PC-9 (cell line): ENCODE measurements around the gene SLIT1. TPM values are rescaled to one million over a fixed set of nuclear protein-coding genes. Genes with fewer than 3 reads are reported as not detected.

Experiments
- BruUV-seq: library from RNA; stranded (reverse); fragments of 400-500 nt; replicated peaks from 2 replicates; lab custom pipeline; 2021; lab: Mats Ljungman, UMichigan
- CTCF ChIA-PET: fragments of 300-600 bp; sonication (Branson Sonifier 250); formaldehyde crosslinking; loops from one replicate; lab custom pipeline; 2022; ENCODE audit warnings: antibody characterized with exemption; lab: Charles Lee
- POLR2A ChIA-PET: fragments of 300-600 bp; sonication (Branson Sonifier 250); formaldehyde crosslinking; loops from one replicate; lab custom pipeline; 2022; ENCODE audit warnings: antibody characterized with exemption; ENCODE audit not compliant: unreplicated experiment; lab: Charles Lee
- DNase-seq, 2 experiments: peaks; one replicate each; pipeline versions ENCODE4 v3.0.0 to v3.0.0-alpha.2; 2015 to 2022; ENCODE audit warnings: mixed read lengths in 1 of 2
- H2AFZ ChIP-seq: fragments of 200-600 bp; sonication (generic); 2 replicates; pipeline ENCODE4 v1.8.1; 2017; ENCODE audit warnings: antibody characterized with exemption
- H3F3A ChIP-seq: fragments of 200-600 bp; sonication (generic); 2 replicates; pipeline ENCODE4 v1.8.1; 2017; ENCODE audit warnings: antibody characterized with exemption, mild to moderate bottlenecking, low read depth; ENCODE audit not compliant: insufficient read depth
- H3K27ac ChIP-seq: fragments of 200-600 bp; sonication (generic); 2 replicates; pipeline ENCODE4 v1.6.1; 2016; ENCODE audit warnings: mixed run types
- H3K27me3 ChIP-seq: fragments of 200-600 bp; sonication (generic); 2 replicates; pipeline ENCODE4 v1.6.1; 2016; ENCODE audit warnings: low read depth, mixed run types; ENCODE audit not compliant: insufficient read depth
- H3K36me3 ChIP-seq: fragments of 200-600 bp; sonication (generic); 2 replicates; pipeline ENCODE4 v1.6.1; 2016; ENCODE audit warnings: low read depth, mixed run types
- H3K4me1 ChIP-seq: fragments of 200-600 bp; sonication (generic); replicated peaks from 2 replicates; pipeline ENCODE4 v1.6.1; 2016; ENCODE audit warnings: mixed run types; ENCODE audit not compliant: insufficient read depth
- H3K4me2 ChIP-seq: fragments of 200-600 bp; sonication (generic); 2 replicates; pipeline ENCODE4 v1.6.1; 2017; ENCODE audit warnings: mixed run types
- H3K4me3 ChIP-seq: fragments of 200-600 bp; sonication (generic); 2 replicates; pipeline ENCODE4 v1.6.1; 2016; ENCODE audit warnings: mixed run types
- H3K79me2 ChIP-seq: fragments of 200-600 bp; sonication (generic); 2 replicates; pipeline ENCODE4 v1.6.1; 2017; ENCODE audit warnings: low read depth, mixed run types
- H3K9me2 ChIP-seq: fragments of 200-600 bp; sonication (generic); 2 replicates; pipeline ENCODE4 v1.8.1; 2017; ENCODE audit warnings: mild to moderate bottlenecking; ENCODE audit not compliant: insufficient read depth
- H3K9me3 ChIP-seq: fragments of 200-600 bp; sonication (generic); 2 replicates; pipeline ENCODE4 v1.8.1; 2016; ENCODE audit warnings: low read depth; ENCODE audit not compliant: insufficient read depth
- H4K20me1 ChIP-seq: fragments of 200-600 bp; sonication (generic); 2 replicates; pipeline ENCODE4 v1.8.1; 2017; ENCODE audit not compliant: insufficient read depth
- EZH2 ChIP-seq: fragments of 200-600 bp; sonication (generic); IDR thresholded peaks from 2 replicates; pipeline ENCODE4 v1.8.0; 2017; ENCODE audit warnings: antibody characterized with exemption, low read depth
- intact Hi-C: fragments of 100-400 bp; cut with micrococcal nuclease; formaldehyde crosslinking; loops from one replicate; pipeline ENCODE4 v1.10.0; 2022; ENCODE audit not compliant: unreplicated experiment
- total RNA-seq: library from RNA; stranded (reverse); gene quantifications from 2 replicates; pipeline ENCODE4 v1.2.3, GENCODE V29; 2021
- TF ChIP-seq, protein P1 (sequence below): fragments of 200-600 bp; sonication (generic); conservative IDR thresholded peaks from 2 replicates; pipeline ENCODE4 v1.6.1; 2017; ENCODE audit warnings: mixed run types, antibody characterized with exemption, mild to moderate bottlenecking, moderate library complexity

SLIT1 gene
- total RNA-seq, 1 experiment from 2014 or later, result not detected

DNA sequence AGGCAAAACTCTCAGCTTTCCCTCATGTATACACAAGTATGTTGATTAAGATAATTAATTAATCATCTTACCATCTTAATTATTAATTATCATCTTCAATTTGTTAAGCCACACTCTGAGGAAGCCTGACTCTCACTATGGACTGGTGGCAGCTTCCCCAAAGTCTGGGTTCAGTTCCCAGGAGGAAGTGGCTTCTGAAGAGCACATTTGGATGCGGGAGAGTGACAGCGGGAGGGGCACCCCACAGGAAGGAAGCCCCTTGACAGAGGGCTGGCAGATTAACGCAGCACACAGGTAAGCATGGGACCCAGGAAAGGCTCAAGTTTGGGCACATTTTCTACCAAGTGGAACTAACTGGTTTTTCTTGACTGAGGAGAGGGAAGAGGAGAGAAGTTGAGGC lies 13.4 kb upstream of the SLIT1 start:
- no peak for TF ChIP-seq EZH2
- TF ChIP-seq, protein P1, sequence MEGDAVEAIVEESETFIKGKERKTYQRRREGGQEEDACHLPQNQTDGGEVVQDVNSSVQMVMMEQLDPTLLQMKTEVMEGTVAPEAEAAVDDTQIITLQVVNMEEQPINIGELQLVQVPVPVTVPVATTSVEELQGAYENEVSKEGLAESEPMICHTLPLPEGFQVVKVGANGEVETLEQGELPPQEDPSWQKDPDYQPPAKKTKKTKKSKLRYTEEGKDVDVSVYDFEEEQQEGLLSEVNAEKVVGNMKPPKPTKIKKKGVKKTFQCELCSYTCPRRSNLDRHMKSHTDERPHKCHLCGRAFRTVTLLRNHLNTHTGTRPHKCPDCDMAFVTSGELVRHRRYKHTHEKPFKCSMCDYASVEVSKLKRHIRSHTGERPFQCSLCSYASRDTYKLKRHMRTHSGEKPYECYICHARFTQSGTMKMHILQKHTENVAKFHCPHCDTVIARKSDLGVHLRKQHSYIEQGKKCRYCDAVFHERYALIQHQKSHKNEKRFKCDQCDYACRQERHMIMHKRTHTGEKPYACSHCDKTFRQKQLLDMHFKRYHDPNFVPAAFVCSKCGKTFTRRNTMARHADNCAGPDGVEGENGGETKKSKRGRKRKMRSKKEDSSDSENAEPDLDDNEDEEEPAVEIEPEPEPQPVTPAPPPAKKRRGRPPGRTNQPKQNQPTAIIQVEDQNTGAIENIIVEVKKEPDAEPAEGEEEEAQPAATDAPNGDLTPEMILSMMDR, result no peak
- H3K79me2 ChIP-seq, result no peaks in the 10 kb centered on the region
- no peaks in the 10 kb centered on the region for H3K9me2 ChIP-seq
- no peaks in the 10 kb centered on the region for H3K4me1 ChIP-seq
- ChIA-PET POLR2A (no interaction called here), CTCF (no interaction called here)
- no peak overlapping the region for H3K4me2 ChIP-seq
- H3K9me3 ChIP-seq, result no peaks in the 10 kb centered on the region; the same call in 1 of the 2 replicates
- intact Hi-C loops, result no loop called here
- no peaks in the 10 kb centered on the region for H3K36me3 ChIP-seq
- no peak for DNase-seq
- H3K4me3 ChIP-seq, result no peak overlapping the region
- H2AFZ ChIP-seq, result no peak overlapping the region
- no peaks in the 10 kb centered on the region for H4K20me1 ChIP-seq
- BruUV-seq, result no TSS peak
- no peaks in the 10 kb centered on the region for H3F3A ChIP-seq
- H3K27me3 ChIP-seq, result peaks cover 19% of the 10 kb centered on the region; the same call in 1 of the 2 replicates
- no peak overlapping the region for H3K27ac ChIP-seq

- ChIA-PET POLR2A (no interaction called here), CTCF (no interaction called here)
- Histone ChIP-seq H3K27ac (no peak overlapping the region), H3K79me2 (no peaks in the 10 kb centered on the region), H3K4me2 (no peak overlapping the region), H3K9me2 (no peaks in the 10 kb centered on the region), H3F3A (no peaks in the 10 kb centered on the region), H2AFZ (no peak overlapping the region), H3K4me3 (no peak overlapping the region), H3K4me1 (no peaks in the 10 kb centered on the region), H3K36me3 (no peaks in the 10 kb centered on the region), H3K9me3 (no peaks in the 10 kb centered on the region), H3K27me3 (peaks cover 24% of the 10 kb centered on the region; the same call in 1 of the 2 replicates), H4K20me1 (no peaks in the 10 kb centered on the region)
- TF ChIP-seq EZH2, result no peak
- TF ChIP-seq, protein P1, result no peak
- intact Hi-C loops, result no loop called here
- DNase-seq, result no peak
- no TSS peak for BruUV-seq
Observed at GRCh38 chr10:97197030-97197500, 11.3 kb upstream of the SLIT1 start.

- CTCF ChIA-PET, result interaction anchor here (0.6 to 0.7 kb wide), 2 partner anchors 114 to 158 kb away, joined by 3 read pairs; no protein-coding TSS in a partner anchor
- Histone ChIP-seq H3K27ac (no peak overlapping the region), H3F3A (no peaks in the 10 kb centered on the region), H3K4me2 (no peak overlapping the region; the same call in 1 of the 2 replicates), H3K9me3 (no peaks in the 10 kb centered on the region), H3K36me3 (no peaks in the 10 kb centered on the region), H3K79me2 (no peaks in the 10 kb centered on the region), H4K20me1 (no peaks in the 10 kb centered on the region), H3K9me2 (no peaks in the 10 kb centered on the region), H3K27me3 (peaks cover 24% of the 10 kb centered on the region; the same call in 1 of the 2 replicates), H3K4me3 (no peak overlapping the region), H3K4me1 (no peaks in the 10 kb centered on the region), H2AFZ (no peak overlapping the region)
- POLR2A ChIA-PET, result no interaction called here
- BruUV-seq, result no TSS peak
- intact Hi-C loops, result no loop called here
- peak in 1 of 2 experiments; percentile 15 for DNase-seq
- TF ChIP-seq, protein P1, result peak; percentile 62
- no peak for TF ChIP-seq EZH2
Observed at GRCh38 chr10:97196223-97197029, 10.7 kb upstream of the SLIT1 start.
